DMS153 (cell line): ENCODE measurements around the gene PLSCR4.

Experiments used
- DNase-seq: peaks from one replicate; lab custom pipeline; 2025; lab: John Stamatoyannopoulos, UW

PLSCR4 gene

DNA sequence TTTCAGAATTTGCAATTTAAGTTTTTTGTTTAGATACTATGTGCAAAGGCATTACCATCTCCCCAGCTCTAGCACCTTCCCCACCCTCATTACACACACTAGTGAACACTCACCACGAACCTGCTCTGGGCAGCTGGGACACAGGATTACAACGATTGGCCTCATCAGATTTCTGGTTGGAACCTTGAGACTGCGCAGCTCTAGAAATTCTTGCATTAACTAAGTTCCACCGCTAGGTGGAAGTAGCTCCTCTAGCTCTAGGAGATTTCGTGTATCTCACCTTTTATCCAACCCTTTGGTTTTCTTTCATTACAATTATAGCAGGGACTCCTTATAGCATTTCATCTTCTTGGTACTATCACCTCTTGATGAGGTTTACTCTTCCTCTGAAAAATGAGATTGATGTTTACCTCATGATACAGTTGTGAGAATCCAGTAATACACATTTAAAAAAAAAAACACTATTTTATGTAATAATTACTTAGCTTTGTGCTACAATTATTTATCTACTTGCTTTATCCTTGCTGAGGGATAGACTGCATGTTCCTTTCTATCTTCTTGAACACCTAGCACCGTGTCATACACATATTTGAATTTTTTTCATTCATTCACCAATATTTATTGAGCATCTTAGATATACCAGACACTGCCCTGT lies 61.3 kb downstream of the PLSCR4 start:
- DNase-seq: peak; percentile 42

DNA sequence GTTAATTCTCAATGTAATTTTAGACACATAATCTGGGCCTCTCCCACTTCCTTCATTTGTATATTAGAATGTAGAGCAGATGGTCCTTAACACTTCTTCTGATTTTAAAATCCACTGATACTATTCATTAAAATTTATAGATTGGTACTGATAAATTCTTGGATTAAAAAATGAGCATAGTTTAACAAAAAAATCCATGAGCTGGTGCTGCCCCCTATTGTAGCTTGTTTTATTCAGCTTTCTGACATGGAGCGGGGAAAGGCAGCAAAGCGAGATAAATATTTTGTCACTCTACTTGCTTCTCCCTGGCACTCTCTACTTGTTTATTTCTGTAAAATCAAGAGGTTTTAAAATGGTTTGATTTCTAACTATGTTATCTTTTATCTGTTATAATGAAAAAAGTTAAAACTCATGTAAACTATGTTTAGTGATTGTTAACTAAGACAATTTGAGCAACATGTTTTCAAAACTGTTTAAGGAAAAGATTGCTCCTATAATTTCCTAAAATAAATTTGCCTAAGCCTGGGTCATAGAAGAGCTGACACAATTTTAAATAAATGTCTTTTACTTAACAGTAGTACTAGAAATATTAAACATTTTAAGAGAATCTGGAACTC lies 63.5 kb downstream of the PLSCR4 start:
- no peak for DNase-seq

DNA sequence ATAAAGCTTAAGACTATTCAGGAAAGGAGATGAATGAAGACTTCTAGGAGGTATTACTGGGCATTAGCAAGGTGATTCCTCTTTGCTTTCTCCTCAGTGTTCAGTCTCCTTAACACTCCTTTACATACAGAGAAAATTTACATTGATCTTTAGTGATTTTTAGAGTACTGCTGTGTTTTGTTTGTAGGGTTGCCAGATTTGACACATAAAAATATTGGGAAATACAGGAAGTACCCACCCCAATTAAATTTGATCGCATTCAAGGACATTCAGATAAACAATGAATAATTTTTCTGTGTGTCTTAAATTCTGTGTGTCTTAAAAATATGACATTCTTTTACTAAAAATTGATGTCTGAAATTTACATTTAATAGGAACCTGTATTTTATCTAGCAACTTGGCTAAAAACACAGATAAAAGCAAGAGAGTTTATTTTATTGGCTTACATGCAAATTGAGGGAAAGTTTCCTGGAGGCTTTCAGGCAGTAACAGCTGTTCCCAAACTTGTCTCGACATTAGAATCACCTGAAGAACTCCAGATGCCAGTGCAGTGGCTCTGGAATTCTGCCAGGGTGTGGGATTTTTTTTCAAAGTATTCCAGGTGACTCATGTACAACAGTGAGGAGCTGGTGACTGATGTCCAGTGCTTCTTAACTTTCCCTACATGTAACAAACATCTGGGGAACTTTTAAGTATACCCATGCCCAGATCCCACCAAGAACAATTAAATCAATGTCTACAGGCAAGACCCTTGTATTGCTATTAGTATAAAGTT lies 66.5 kb downstream of the PLSCR4 start:
- no peak for DNase-seq

DNA sequence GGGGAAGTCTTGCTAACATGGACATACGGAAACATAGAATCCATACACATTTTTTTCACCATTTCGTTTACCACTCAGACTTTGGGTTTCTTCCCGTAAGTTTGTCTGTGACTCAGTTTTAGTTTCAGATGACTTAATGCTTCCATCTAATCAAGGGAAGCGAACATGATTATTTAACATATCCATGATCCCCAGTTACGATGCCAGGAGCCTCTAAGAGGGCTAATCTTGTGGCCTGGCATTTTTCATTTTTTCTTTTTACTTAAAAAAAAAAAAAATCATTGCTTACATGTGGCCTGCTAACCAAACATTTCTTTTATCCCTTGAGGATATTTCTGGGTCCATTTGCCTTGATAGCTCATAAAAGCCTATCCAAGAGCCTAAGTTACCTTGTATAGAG lies 69.7 kb downstream of the PLSCR4 start:
- DNase-seq: no peak

DNA sequence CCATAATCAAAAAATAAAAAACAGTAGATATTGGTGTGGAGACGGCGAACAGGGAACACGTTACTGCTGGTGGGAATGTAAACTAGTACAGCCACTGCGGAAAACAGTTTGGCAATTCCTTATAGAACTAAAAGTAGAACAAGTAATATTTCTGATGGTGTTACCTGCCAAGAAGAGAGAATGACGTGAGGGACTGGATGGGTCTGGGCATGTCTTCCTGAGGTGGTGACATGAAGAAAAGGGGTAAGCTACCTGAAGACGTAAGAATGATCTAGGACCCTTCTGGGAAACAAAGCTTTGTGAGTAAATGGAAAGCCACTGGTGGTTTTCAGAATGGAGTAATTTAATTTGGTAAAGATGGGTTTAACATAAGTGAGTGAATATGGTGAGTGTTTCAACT lies 70.5 kb downstream of the PLSCR4 start:
- no peak for DNase-seq

DNA sequence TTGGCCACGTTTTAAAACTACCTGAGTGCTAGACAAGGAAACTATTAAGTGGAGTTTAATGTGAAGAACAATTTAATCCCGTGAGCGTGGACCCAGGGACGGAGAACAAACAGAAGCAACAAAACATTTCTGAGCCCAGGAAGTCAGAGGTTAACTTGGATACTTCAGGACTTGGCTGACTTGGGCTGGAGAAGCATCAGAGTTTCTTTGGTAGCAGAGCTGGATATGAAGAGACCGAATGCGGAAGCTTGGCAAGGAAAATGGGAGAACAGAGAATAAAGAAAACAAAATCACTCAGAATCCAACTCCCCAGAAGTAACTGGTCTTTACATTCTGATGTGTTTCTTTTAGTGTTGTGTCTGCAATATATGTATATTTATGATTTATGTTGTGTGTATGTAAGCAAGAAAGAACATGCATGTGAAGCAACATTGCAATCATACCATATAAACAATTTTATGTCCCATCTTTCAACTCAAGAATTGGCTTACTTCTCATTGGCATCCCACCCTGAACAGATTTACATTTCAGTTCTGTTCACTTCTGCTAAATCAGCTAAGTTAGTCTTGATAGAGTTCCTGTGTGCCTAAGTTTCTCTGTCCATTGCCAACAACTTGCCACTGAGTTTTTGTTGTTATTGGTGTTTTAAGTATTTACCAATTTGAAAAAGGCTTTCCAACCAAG lies 72.8 kb downstream of the PLSCR4 start:
- DNase-seq: no peak

DNA sequence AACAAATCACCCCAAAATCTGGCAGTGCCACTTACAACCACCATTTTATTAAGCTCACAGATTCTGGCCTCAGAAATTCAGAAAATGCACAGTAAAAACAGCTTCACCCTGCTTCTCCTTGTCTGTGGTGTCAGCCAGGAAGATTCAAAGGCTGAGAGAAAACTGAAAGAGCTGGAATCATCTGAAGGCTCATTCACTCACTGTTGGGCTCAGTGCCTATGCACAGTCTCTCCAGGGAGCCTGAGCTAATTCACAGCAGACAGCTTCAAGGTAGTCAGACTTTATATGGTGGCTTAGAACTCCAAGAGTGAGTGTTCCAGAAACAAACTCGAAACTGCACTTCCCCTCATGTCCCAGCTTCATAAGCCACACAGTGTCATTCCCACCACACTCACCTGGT lies 73.4 kb downstream of the PLSCR4 start:
- no peak for DNase-seq

DNA sequence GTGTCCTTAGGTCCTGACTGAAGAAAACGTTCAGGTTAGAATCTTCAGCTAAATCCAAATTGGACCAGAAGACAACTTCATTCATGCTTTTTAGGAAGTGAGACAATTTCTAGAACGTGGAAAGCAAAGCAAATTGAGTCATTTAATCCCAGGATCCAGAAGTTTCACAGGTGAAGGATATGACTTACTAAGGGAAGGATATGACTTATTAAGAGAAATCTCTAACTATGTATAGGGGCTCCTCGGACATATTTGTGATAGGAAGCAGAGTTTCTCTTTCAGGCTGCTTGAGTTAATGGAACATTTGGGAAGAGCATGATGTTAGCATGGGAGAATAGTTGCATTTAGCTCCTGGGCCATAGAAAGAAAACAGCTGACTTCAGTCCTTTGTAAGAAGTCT lies 73.8 kb downstream of the PLSCR4 start:
- no peak for DNase-seq

DNA sequence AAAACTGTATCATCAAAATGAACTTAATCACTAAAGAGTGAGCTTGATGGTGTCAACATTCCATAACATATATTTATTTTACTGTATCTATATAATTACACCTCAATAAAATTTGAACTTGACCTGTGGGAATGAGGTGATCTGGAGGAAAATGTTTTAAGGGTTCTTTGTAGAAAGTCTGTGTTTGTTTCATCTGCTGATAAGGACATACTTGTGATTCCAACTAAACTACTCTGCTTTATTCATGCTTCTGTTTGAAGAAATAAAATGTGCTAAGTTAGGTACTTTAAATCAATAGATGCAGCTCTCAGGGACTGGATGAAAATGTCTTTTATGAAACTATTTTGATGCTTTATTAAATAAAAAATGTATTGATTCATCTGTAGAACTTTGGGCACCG lies 78.3 kb downstream of the PLSCR4 start:
- no peak for DNase-seq

DNA sequence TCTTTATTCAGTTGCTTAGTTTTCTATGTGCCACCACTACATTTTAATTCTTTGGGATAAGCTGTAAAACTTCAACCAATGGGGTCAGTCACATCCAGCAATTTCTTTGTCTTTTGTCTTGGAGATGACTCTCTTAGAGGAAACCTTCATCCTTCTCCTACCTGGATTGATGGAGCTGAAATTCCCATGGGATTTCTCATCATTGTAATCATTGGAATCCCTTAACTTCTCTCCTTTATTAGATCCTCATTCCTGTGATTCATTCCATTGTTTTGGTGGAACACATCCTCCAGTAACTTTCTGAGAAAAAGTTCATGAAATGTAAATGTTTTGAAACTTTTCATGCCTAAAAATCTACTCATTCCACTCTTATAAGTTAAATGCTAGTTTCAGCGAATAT lies 80.3 kb downstream of the PLSCR4 start:
- no peak for DNase-seq

DNA sequence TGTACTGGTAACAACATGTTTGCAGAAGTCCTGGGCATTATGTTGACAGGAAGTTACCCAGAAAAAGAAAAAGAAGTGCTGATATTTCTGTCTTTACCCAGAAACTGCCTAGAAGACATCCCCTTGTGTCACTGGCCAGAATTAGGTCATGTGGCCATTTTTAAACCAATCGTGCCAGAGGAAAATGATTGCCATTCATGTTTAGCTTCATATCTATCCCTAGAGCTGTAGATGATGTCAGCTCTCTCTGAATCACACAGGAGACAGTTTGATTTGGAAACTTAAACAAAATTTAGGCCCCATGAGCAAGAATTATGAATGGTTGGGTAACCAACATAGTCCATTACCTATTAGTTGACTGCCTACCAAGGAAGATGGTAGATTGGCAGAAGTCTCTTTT lies 81.0 kb downstream of the PLSCR4 start:
- no peak for DNase-seq

DNA sequence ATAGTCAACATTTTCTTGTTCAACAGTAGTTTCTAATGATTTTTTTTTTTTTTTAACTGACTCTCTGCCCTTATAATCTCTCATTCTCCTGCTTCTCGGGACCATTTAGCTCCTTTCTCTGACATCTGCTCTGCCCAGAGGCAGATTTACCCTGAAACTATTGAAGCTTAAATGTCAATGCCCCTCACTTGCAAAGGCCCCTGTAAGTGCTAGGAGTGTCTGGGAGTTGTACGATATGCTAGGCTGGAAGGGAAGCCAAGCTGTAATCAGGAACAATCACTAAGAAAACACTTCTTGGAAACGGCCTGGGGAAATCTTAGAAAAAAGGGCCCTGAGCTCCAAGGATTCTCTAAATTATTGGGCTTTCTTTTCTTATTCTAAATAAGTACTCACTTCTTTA lies 84.1 kb downstream of the PLSCR4 start:
- no peak for DNase-seq

DNA sequence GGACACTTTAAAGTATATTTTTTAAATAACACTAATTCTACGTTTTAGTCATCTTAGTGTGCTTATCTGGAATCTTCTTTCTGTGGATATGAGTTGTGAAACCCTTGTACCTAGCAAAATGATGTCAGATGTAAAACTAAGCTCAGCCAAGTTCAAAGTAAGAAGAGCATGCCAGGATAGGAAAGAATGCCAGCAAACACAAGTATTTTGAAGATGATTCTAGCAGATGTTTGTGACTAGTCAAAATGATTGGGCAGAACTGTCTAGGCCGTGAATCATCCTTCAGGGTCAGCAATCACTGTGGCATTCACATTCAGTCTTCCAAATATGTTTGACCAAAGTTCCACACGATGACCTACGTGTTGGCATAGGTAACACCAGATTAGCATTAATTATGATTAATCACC lies 84.5 kb downstream of the PLSCR4 start:
- DNase-seq: no peak

DNA sequence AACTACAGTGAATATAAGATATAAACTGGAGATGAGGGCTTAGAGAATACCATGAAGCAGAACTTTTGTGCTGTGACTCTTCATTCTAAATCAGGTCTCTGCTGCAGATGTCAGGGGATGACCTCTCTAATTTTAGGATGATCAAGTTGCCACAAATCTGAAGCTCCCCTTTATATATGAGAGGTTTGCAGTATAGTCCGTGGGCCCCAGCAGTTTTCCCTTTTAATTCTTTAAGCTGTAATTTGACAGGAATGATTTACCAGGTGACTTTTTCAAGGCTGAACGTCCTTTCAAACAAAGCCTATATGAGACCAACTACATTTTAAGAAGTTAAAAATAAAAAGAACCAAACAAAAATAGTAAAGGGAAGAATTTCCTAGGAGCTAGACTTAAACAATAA lies 85.0 kb downstream of the PLSCR4 start:
- DNase-seq: no peak

DNA sequence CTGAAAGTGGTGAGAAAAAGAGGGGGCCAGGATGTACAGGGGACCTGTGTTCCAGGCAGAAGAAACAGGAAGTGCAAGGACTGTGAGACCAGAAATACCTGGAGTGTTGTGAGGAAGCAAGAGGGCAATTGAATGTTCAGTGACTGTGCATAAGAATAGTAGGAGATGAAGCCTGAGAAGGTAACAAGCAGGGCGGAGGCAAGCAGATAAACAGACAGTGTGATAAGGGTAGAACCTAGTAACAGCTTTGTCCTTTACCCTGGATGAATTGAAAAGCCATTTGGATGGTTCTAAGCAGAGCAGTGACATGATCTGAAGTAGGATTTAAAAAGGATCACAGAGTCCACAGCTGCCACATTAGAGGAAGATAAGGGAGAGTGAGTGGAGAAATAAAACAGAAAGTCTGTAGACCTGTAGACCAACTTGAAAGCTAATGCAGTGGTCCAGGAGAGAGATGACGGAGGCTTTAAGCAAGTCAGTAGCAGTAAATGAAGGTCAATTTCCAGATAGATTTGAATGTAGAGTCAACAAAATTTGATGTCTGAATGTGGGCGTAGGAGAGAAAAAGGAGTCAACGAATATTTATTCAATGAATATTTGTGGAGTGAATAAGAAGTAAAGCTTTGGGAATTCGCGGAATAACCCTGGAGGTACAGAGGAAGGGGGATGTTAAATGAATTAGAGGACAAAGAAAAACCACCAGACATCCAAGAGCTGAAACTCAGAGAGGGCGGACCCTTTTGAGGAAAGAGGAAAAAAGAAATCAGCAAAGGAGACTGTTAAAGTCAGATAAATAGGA lies 85.7 kb downstream of the PLSCR4 start:
- DNase-seq: no peak

DNA sequence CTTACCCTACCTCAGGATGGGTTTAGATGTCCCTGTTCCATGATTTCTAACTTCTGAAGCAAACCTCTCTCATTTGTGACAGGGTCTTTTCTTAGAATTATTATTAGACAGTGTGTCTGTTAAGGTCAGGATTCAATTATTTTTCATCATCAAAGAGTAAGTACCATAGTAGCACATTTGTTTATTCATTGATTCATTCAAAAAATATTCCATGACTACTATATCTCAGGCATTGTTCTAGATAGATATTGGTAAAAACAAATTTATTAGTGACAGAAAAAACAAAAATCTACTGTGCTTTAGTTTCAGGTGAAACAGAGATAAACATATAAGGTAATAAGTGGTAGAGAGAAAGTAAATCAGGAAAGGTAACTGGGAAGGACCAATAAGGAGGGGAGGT lies 86.4 kb downstream of the PLSCR4 start:
- DNase-seq: no peak

DNA sequence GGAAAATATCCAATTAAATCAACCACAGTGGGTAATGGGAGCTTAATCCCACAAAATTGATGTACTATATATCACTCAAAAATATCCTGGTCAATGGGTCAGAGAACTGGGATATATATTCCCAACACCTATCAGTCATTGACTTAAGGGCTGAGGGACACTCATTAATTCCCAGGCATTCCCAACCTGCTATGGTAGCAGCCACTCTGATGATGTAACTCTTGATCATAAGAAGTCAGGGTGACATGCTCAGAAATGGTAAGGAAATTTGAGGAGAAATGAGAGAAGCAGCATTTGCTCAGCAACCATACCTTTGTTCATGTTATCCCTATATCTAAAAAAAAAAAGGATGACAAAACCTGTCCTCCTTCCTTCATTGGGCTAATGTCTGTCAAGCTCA lies 86.8 kb downstream of the PLSCR4 start:
- DNase-seq: no peak

DNA sequence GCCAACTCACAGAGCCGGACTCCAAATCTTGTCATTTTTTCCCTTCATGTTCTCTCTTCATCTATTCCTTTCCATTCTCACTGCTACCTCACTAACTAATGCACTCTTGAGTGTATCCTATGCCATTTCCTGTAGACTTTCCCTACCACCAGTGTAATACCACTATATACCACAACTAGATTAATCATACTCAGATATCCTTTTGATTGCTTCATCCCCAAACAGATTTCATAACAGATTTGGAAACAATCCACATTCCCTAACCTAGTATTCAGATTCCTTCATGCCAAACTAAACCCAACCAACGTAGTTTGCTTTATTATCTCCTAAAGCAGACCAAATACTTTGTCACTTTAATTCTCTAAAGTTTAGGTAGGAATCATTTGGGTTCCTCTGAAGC lies 87.3 kb downstream of the PLSCR4 start:
- DNase-seq: no peak

DNA sequence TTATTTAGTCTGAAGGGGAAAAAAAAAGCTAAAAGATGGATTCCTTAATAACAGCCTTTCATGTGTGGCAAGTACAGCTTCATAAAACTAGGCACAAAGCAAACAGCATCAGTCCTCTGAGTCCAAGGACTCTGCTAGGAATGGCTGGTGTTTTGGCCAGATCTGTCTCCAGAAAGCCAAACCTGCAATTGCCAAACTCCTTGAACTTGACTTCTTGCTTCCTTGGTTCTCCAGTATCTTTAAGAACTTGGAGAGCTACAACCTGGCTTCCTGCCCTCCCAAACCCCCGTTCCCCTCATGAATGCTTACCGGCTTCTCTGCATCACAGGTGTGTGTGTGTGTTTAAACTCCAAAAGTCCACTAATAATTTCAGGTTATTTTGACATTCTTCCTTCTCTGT lies 88.3 kb downstream of the PLSCR4 start:
- no peak for DNase-seq

DNA sequence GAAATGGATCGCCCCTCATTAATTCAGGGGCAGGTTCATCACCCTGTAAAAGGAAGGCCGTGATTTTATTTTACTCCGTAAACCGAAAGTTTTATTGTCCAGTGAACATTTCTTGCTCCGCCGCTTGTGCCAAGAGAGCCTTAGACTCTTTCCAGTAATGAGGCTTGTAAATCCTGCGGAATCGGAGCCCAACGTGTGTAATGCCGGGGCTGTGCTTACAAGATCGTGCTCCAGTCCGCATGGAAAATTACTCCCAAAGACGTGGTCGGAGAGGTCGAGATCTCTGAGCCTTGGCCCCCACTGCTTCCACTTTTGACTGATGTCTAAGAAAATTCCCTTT lies 89.3 kb downstream of the PLSCR4 start:
- no peak for DNase-seq

DNA sequence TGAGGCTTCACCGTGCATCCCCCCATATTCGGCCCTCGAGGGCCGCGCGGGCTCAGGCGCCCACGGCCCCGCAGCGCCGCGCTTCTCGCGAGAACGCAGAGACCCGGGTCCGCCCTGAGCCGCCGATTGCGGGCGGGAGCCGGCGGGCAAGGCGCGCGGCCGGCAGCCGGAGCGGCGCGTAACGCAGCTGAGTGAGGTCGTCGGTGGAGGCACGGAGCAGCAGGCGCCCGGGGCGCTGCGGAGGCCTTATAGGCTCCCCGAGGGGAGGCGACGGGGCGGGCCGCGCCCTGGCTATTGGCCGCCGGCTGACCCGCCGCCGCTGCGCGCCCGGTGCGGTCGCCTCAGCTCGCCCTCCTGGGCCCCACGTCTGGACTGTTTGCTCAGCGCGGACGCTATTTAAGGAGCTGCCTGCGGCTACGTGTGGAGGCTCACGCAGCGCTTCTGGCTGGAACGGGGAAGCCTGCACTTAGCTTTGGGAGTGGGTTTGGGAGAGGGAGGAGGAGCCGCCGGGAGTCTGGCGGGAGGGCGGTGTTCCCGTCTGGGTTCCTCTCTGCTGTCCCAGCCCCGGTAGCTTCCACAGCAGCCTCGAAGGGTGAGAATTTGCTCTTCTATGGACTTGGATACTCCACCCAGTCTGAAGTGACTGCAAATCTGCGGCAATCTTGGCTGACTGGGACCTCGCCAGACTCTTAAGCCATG lies 89.8 kb downstream of the PLSCR4 start, which contains the start of gene PLOD2:
PLOD2 (minus strand) TSS at position 221 of the 699 bp plus-strand sequence; CDS start at position 26, 195 bp downstream.
- DNase-seq: peak; percentile 80
